B cell (primary cell): ENCODE results near the gene E2F6. TPM values are rescaled to one million over a fixed set of nuclear protein-coding genes. Genes with fewer than 3 reads are reported as not detected.

Source experiments
- ATAC-seq: fragments of 200-7000 bp; cut with Tn5 transposase; one replicate; pipeline ENCODE4 v1.10.0; 2021; ENCODE audit warnings: low read depth, mild to moderate bottlenecking, moderate number of reproducible peaks, moderate library complexity
- CTCF ChIA-PET: fragments of 350-600 bp; sonication (Branson Sonifier 250); formaldehyde crosslinking; loops from one replicate; lab custom pipeline; 2021; ENCODE audit warnings: antibody characterized with exemption, inconsistent platforms; lab: Charles Lee
- POLR2A ChIA-PET: fragments of 350-600 bp; sonication (Branson Sonifier 250); formaldehyde crosslinking; loops from one replicate; lab custom pipeline; 2021; ENCODE audit warnings: antibody characterized with exemption; lab: Charles Lee
- DNase-seq: peaks from one replicate; pipeline ENCODE4 v3.0.0; 2013
- H2AFZ ChIP-seq: 2 replicates; pipeline ENCODE4 v1.6.1; 2012; ENCODE audit warnings: mild to moderate bottlenecking, low read depth, low read length; ENCODE audit not compliant: insufficient read depth, poor library complexity, severe bottlenecking
- H3K27ac ChIP-seq, 2 donors: 1 replicate in 1 of 2; 2 replicates in 1 of 2; pipeline ENCODE4 v1.5.1; 2012 to 2013; ENCODE audit warnings: low read length in 2 of 2, mild to moderate bottlenecking in 2 of 2, moderate library complexity in 1 of 2
- H3K27me3 ChIP-seq, 4 experiments: fragments of 200-600 bp in 1 of 4; sonication (generic) in 1 of 4; replicated peaks in 1 of 4; 1 replicate in 2 of 4; 2 replicates in 2 of 4; pipeline versions ENCODE4 v1.6.1 to v1.7.0; 2013 to 2016; ENCODE audit warnings: low read length in 3 of 4, mild to moderate bottlenecking in 2 of 4, mixed read lengths in 1 of 4, moderate library complexity in 1 of 4; ENCODE audit not compliant: insufficient read depth in 4 of 4, control insufficient read depth in 3 of 4; ENCODE audit errors: control extremely low read depth in 1 of 4
- H3K36me3 ChIP-seq, 2 experiments: replicated peaks in 1 of 2; 1 replicate in 1 of 2; 2 replicates in 1 of 2; pipeline versions ENCODE4 v1.6.1 to v1.7.1; 2013; ENCODE audit warnings: low read length in 1 of 2; ENCODE audit not compliant: insufficient read depth in 2 of 2, control insufficient read depth in 1 of 2; ENCODE audit errors: control extremely low read depth in 1 of 2, extremely low read depth in 1 of 2
- H3K4me1 ChIP-seq, 2 donors: fragments of 200-600 bp in 1 of 2; sonication (generic) in 1 of 2; 1 replicate in 1 of 2; 2 replicates in 1 of 2; pipeline versions ENCODE4 v1.5.1 to v1.6.1; 2013 to 2017; ENCODE audit warnings: low read length in 2 of 2; ENCODE audit not compliant: control insufficient read depth in 2 of 2, insufficient read depth in 2 of 2
- H3K4me2 ChIP-seq: replicated peaks from 2 replicates; pipeline ENCODE3; 2012; ENCODE audit warnings: mild to moderate bottlenecking, low read depth, low read length; ENCODE audit not compliant: poor library complexity, severe bottlenecking
- H3K4me3 ChIP-seq, 5 experiments: fragments of 200-600 bp in 1 of 5; sonication (generic) in 1 of 5; 1 replicate in 3 of 5; 2 replicates in 2 of 5; pipeline versions ENCODE4 v1.5.1 to v1.7.0; 2011 to 2016; ENCODE audit warnings: low read length in 4 of 5, mild to moderate bottlenecking in 4 of 5, low read depth in 2 of 5, control low read depth in 1 of 5, moderate library complexity in 1 of 5; ENCODE audit not compliant: insufficient read depth in 1 of 5; ENCODE audit errors: control extremely low read depth in 1 of 5, extremely low read depth in 1 of 5
- H3K79me2 ChIP-seq: fragments of 200-600 bp; sonication (generic); one replicate; pipeline ENCODE4 v1.6.0; 2016; ENCODE audit warnings: low read length; ENCODE audit not compliant: control insufficient read depth, insufficient read depth
- H3K9ac ChIP-seq: fragments of 200-600 bp; sonication (generic); 2 replicates; pipeline ENCODE4 v1.6.1; 2017; ENCODE audit warnings: mild to moderate bottlenecking, low read length, moderate library complexity
- H3K9me3 ChIP-seq, 3 donors: one replicate each; pipeline versions ENCODE4 v1.6.1 to v1.7.1; 2013; ENCODE audit warnings: low read length in 2 of 3; ENCODE audit not compliant: control insufficient read depth in 2 of 3, insufficient read depth in 1 of 3; ENCODE audit errors: control extremely low read depth in 1 of 3
- H4K20me1 ChIP-seq: 2 replicates; pipeline ENCODE4 v1.6.0; 2012; ENCODE audit warnings: mild to moderate bottlenecking, low read length; ENCODE audit not compliant: insufficient read depth, control insufficient read depth, poor library complexity, severe bottlenecking
- H3K27ac Mint-ChIP-seq: one replicate; pipeline ENCODE4 v1.8.0; 2021; ENCODE audit warnings: mixed read lengths
- H3K27me3 Mint-ChIP-seq: one replicate; pipeline ENCODE4 v1.8.0; 2021; ENCODE audit warnings: mixed read lengths
- H3K4me1 Mint-ChIP-seq: one replicate; pipeline ENCODE4 v1.8.0; 2021; ENCODE audit warnings: mixed read lengths
- H3K4me3 Mint-ChIP-seq: one replicate; pipeline ENCODE4 v1.8.0; 2021; ENCODE audit warnings: mixed read lengths
- H3K9me3 Mint-ChIP-seq: one replicate; pipeline ENCODE4 v1.8.0; 2022; ENCODE audit warnings: mixed read lengths; ENCODE audit not compliant: insufficient read depth
- EZH2 ChIP-seq: IDR thresholded peaks from 2 replicates; pipeline ENCODE4 v1.6.1; 2012; ENCODE audit warnings: borderline replicate concordance, low read depth, mild to moderate bottlenecking, moderate library complexity, low read length; ENCODE audit not compliant: insufficient read depth, poor library complexity, severe bottlenecking
- WGBS: methylation state at CpG from one replicate; pipeline ENCODE4 v1.1.5; 2013; ENCODE audit warnings: missing lambda C conversion rate; ENCODE audit not compliant: insufficient coverage; 5-methylcytosine and 5-hydroxymethylcytosine counted together
- intact Hi-C: fragments of 100-400 bp; cut with micrococcal nuclease; formaldehyde crosslinking; loops from one replicate; pipeline ENCODE4 v1.10.0; 2022
- polyA plus RNA-seq: library from polyadenylated mRNA; depleted of rRNA; stranded (reverse); fragments of >200 nt; gene quantifications from 2 replicates; pipeline ENCODE4 v1.2.3, GENCODE V29; 2012
- total RNA-seq, 2 donors: library from RNA; stranded (reverse); fragments of 120-200 nt in 1 of 2; gene quantifications; 1 replicate in 1 of 2; 2 replicates in 1 of 2; pipeline versions ENCODE4 v1.2.3 to v1.2.4, GENCODE V29; 2013 to 2022
- TF ChIP-seq, protein P1 (sequence below): fragments of 200-600 bp; IDR thresholded peaks from one replicate; pipeline ENCODE4 v1.8.0; 2022; ENCODE audit warnings: antibody characterized with exemption, mild to moderate bottlenecking

The E2F6 gene
- total and polyA plus RNA-seq, 2 donors (not counting 1 experiment from before 2014, with no cell fraction given), result 2.0 to 10.0 TPM

DNA sequence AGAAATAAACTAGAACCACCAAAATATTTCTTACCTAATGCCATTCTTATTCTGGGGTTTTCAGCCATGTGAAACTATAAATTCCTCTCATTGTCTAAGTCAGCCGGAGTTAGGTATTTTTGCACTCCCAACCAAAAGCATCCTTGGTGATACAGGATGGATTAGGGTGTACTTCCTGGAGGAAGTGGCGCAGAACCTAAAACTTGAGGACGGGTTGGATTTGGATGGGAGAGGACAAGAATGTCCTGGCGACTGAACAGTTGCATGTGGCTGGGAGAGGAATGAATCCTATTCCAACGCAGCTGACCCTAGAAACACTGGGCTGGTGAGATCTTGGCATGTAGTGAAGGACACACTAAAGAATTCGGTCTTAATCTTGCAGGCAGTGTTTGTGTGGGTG lies 58.5 kb downstream of the E2F6 start:
- H3K27me3 Mint-ChIP-seq, result peaks cover 20% of the 10 kb centered on the region
- Histone ChIP-seq H3K79me2 (no peaks in the 10 kb centered on the region), H2AFZ (no peak overlapping the region), H3K36me3 (no peaks in the 10 kb centered on the region), H3K9me3 (no peaks in the 10 kb centered on the region), H3K4me1 (no peaks in the 10 kb centered on the region), H3K27ac (no peak overlapping the region), H4K20me1 (no peaks in the 10 kb centered on the region), H3K9ac (no peak overlapping the region), H3K4me2 (no peak overlapping the region), H3K4me3 (no peak overlapping the region), H3K27me3 (peaks cover 0 to 9% (median 4%) of the 10 kb centered on the region in 4 experiments)
- intact Hi-C loops, result no loop called here
- no peaks in the 10 kb centered on the region for H3K9me3 Mint-ChIP-seq
- H3K4me1 Mint-ChIP-seq, result no peaks in the 10 kb centered on the region
- no peak overlapping the region for H3K4me3 Mint-ChIP-seq
- WGBS, result 75% methylated on average over 4 of the region's 6 CpGs
- ATAC-seq (no peak), DNase-seq (no peak)
- TF ChIP-seq, protein P1, sequence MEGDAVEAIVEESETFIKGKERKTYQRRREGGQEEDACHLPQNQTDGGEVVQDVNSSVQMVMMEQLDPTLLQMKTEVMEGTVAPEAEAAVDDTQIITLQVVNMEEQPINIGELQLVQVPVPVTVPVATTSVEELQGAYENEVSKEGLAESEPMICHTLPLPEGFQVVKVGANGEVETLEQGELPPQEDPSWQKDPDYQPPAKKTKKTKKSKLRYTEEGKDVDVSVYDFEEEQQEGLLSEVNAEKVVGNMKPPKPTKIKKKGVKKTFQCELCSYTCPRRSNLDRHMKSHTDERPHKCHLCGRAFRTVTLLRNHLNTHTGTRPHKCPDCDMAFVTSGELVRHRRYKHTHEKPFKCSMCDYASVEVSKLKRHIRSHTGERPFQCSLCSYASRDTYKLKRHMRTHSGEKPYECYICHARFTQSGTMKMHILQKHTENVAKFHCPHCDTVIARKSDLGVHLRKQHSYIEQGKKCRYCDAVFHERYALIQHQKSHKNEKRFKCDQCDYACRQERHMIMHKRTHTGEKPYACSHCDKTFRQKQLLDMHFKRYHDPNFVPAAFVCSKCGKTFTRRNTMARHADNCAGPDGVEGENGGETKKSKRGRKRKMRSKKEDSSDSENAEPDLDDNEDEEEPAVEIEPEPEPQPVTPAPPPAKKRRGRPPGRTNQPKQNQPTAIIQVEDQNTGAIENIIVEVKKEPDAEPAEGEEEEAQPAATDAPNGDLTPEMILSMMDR, result no peak
- no peak for TF ChIP-seq EZH2
- ChIA-PET CTCF (interaction anchor here (1.3 kb wide), 2 partner anchors 11 to 274 kb away, joined by 3 read pairs; a partner anchor contains a TSS), POLR2A (no interaction called here)
- H3K27ac Mint-ChIP-seq, result no peak overlapping the region

DNA sequence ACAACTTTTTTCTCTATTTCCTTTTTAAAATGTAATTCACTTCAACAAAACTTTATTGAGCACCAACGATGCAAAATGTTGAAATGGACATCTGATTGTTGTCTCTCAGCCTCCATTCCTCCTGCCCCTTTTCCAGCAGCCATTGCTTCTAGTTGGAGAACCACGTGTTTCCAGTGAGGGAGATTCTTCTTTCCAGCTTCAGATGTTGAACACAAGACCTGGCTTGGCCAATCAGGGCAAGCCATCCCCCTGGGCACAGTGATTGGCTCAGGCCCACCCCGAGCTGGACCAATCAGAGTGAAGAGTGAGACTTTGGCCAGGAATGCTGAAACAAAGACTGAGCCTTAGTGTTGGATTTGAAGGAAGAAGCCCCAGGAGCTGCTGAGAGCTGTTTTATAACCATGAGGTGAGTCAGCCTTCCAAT lies 59.0 kb downstream of the E2F6 start:
- Histone ChIP-seq H3K79me2 (no peaks in the 10 kb centered on the region), H3K4me3 (no peak overlapping the region), H3K36me3 (no peaks in the 10 kb centered on the region), H3K4me1 (no peaks in the 10 kb centered on the region), H2AFZ (no peak overlapping the region), H3K9ac (no peak overlapping the region), H3K4me2 (no peak overlapping the region), H3K27ac (no peak overlapping the region), H4K20me1 (no peaks in the 10 kb centered on the region), H3K27me3 (peaks cover 0 to 5% (median 3%) of the 10 kb centered on the region in 4 experiments), H3K9me3 (no peaks in the 10 kb centered on the region)
- intact Hi-C loops, result no loop called here
- WGBS, result 93% methylated on average over 3 of the region's 3 CpGs
- Mint-ChIP-seq H3K4me1 (no peaks in the 10 kb centered on the region), H3K9me3 (no peaks in the 10 kb centered on the region), H3K4me3 (no peak overlapping the region), H3K27ac (no peak overlapping the region), H3K27me3 (peaks cover 16% of the 10 kb centered on the region)
- ChIA-PET CTCF (interaction anchor here (1.3 kb wide), 1 partner anchor 11 kb away, joined by 3 read pairs; no protein-coding TSS in a partner anchor), POLR2A (no interaction called here)
- TF ChIP-seq, protein P1, result no peak
- ATAC-seq (no peak), DNase-seq (no peak)
